Testis (tissue), 5 donors: Measurements from ENCODE around the gene OR10G7. TPM values are rescaled to one million over a fixed set of nuclear protein-coding genes. Genes with fewer than 3 reads are reported as not detected.

ENCODE experiments used
- DNase-seq: peaks from one replicate; pipeline ENCODE4 v3.0.0-alpha.2; 2019
- H3K27ac ChIP-seq, 2 donors: fragments of 200-600 bp; sonication (generic); one replicate each; pipeline ENCODE4 v1.5.1; 2019
- H3K27me3 ChIP-seq: fragments of 200-600 bp; sonication (generic); one replicate; pipeline ENCODE4 v1.5.1; 2019
- H3K36me3 ChIP-seq: fragments of 200-600 bp; sonication (generic); one replicate; pipeline ENCODE4 v1.5.1; 2017; ENCODE audit warnings: low read depth; ENCODE audit errors: missing control alignments
- H3K4me1 ChIP-seq: fragments of 200-600 bp; sonication (generic); one replicate; pipeline ENCODE4 v1.5.1; 2019
- H3K4me3 ChIP-seq, 2 donors: fragments of 200-600 bp; sonication (generic); one replicate each; pipeline ENCODE4 v1.5.1; 2017 to 2019
- H3K9me3 ChIP-seq: fragments of 200-600 bp; sonication (generic); one replicate; pipeline ENCODE4 v1.5.1; 2017
- POLR2A ChIP-seq: fragments of 450-650 bp; IDR thresholded peaks from one replicate; pipeline ENCODE4 v1.6.1; 2017; ENCODE audit warnings: antibody characterized with exemption, mild to moderate bottlenecking, moderate library complexity
- WGBS, 2 donors: methylation state at CpG; one replicate each; pipeline ENCODE4 v1.1.5; 2018; 5-methylcytosine and 5-hydroxymethylcytosine counted together
- intact Hi-C: fragments of 100-400 bp; cut with DNase I; formaldehyde crosslinking; loops from one replicate; pipeline ENCODE4 v1.15.1; 2023; ENCODE audit warnings: low total_unique reads
- long read RNA-seq, 2 donors: transcript quantifications; one replicate each; lab custom pipeline, GENCODE V29; 2026
- polyA plus RNA-seq: library from polyadenylated mRNA; stranded (reverse); fragments of 350-450 nt; fragmentation: Illumina TruSeq; extraction: RNeasy Lipid Tissue Mini Kit (QIAGEN cat#74804); gene quantifications from one replicate; pipeline ENCODE4 v1.2.3, GENCODE V29; 2014; ENCODE audit warnings: low read depth, low replicate concordance; ENCODE audit not compliant: insufficient read depth
- total RNA-seq, 2 donors: library from RNA; depleted of rRNA; stranded (reverse); fragments of >200 nt; gene quantifications; one replicate each; pipeline ENCODE4 v1.2.3, GENCODE V29; 2016
- TF ChIP-seq, protein P1 (sequence below), 3 experiments: fragments of 450-650 bp in 2 of 3; fragments of 200-600 bp in 1 of 3; sonication (generic) in 1 of 3; IDR thresholded peaks; one replicate each; pipeline ENCODE4 v1.5.1; 2016 to 2019; ENCODE audit warnings: antibody characterized with exemption in 3 of 3, mild to moderate bottlenecking in 2 of 3, moderate library complexity in 1 of 3

Gene OR10G7, protein sequence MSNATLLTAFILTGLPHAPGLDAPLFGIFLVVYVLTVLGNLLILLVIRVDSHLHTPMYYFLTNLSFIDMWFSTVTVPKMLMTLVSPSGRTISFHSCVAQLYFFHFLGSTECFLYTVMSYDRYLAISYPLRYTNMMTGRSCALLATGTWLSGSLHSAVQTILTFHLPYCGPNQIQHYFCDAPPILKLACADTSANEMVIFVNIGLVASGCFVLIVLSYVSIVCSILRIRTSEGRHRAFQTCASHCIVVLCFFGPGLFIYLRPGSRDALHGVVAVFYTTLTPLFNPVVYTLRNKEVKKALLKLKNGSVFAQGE
- total RNA-seq (not detected), polyA plus RNA-seq (not detected)
- long read RNA-seq, donor 1 = 0 reads
- long read RNA-seq, donor 2 = 0 reads

DNA sequence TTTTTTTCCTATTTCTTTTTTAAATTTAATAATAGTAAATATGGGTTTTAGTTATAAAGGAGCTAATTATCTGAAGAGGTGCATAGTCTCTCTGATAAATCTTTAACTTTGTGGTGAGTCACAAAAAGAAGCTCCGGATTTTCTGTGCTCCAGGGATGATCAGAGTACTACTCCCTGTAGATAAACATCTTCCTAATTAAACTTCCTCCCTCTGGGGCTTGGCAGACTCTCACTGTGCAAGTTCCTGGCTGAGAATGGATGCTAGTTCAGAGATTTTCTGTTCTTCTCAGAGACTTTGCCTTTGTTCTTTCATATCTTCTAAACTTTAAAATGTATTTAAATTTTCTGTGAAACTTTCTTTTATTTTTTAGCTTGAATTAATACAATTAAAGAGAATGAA, at the start of gene OR10G7:
TSS of gene OR10G7 (minus strand) at position 72 of the 400 bp plus-strand sequence. CDS start 2,324 bp downstream, outside the sequence.
- no peaks in the 10 kb centered on the region for H3K27me3 ChIP-seq
- H3K9me3 ChIP-seq = no peaks in the 10 kb centered on the region
- H3K4me3 ChIP-seq = no peak within 1 kb of the TSS
- TF ChIP-seq POLR2A = no peak
- TF ChIP-seq, protein P1, sequence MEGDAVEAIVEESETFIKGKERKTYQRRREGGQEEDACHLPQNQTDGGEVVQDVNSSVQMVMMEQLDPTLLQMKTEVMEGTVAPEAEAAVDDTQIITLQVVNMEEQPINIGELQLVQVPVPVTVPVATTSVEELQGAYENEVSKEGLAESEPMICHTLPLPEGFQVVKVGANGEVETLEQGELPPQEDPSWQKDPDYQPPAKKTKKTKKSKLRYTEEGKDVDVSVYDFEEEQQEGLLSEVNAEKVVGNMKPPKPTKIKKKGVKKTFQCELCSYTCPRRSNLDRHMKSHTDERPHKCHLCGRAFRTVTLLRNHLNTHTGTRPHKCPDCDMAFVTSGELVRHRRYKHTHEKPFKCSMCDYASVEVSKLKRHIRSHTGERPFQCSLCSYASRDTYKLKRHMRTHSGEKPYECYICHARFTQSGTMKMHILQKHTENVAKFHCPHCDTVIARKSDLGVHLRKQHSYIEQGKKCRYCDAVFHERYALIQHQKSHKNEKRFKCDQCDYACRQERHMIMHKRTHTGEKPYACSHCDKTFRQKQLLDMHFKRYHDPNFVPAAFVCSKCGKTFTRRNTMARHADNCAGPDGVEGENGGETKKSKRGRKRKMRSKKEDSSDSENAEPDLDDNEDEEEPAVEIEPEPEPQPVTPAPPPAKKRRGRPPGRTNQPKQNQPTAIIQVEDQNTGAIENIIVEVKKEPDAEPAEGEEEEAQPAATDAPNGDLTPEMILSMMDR (IDR thresholded peaks at IDR 0.05) = no peak
- H3K36me3 ChIP-seq = no peaks in the 10 kb centered on the region
- no peaks in the 10 kb centered on the region for H3K4me1 ChIP-seq
- H3K27ac ChIP-seq = no peak within 1 kb of the TSS
- 5 to 10% methylated on average over 1 of the region's 1 CpG for WGBS, 2 donors
- no peak for DNase-seq
- intact Hi-C loops = no loop called here

DNA sequence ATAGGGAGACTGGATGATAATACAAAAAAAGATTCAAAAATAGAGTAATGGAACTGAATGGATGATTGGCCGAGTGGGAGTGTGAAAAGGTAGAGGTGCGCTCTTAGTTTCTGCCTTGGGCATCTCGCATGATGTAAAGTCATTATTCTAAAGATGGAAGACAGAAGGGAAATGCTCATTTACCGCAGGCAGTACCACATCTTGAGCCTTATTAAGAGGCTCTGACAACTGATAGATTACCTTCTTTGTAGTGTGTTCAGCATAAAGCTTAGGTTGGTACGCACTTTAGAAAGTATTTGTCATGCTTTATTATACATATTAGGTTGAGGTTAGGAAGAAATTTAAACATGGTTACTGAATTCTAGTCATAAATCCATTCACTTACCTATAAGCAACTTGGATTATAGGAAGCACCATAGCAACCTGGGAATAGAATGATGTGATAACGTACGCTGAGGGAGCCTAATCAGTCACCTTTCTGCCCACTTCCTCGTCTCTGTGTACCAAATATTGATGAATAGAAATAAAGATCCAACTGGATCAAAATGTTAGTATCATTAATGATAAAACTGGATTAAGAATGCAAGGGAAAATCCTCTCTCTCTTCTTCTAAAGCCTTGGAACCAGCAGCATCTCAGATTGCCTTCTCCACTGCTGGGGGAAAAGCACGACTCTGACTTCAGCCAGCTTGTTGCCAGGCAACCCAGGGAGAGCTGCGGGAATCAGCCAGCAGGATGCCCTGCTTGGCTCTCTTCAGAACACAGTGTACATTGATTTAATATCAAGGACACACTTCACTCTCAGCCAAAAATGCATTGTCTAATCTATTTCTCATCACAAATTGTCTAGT, 45.1 kb upstream of the OR10G7 start:
- no peak for TF ChIP-seq POLR2A
- TF ChIP-seq, protein P1 (IDR thresholded peaks at IDR 0.05) = no peak
- no peak overlapping the region for H3K27ac ChIP-seq
- H3K4me1 ChIP-seq = no peaks in the 10 kb centered on the region
- H3K27me3 ChIP-seq = no peaks in the 10 kb centered on the region
- H3K9me3 ChIP-seq = no peaks in the 10 kb centered on the region
- no peak overlapping the region for H3K4me3 ChIP-seq
- whole genome bisulfite sequencing, 2 donors = 47 to 48% methylated on average over 10 of the region's 10 CpGs
- no peaks in the 10 kb centered on the region for H3K36me3 ChIP-seq
- DNase-seq = peak; percentile 60
- intact Hi-C loops = no loop called here

DNA sequence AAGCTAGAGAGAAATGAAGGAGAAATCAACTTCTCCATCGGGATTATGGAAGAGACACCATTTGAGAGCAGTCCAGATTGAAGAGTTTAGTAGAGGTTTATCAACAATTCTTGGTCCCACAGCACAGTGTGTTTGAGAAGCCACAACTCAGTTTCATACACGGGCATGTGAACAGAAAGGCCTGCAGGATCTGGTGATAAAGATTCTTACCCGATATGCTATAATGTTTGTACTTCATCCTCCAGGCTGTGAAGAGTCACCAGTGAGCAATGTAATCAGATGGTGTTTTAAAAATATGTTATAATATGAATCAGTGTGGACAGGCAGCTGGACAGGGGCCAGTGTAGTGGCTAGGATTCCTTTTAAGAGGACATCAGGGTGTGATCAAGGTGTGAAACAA, 44.5 kb upstream of the OR10G7 start:
- no peak overlapping the region for H3K27ac ChIP-seq
- WGBS, 2 donors = 72 to 86% methylated on average over 3 of the region's 3 CpGs
- intact Hi-C loops = no loop called here
- no peak for TF ChIP-seq POLR2A
- TF ChIP-seq, protein P1 (IDR thresholded peaks at IDR 0.05) = no peak
- H3K4me1 ChIP-seq = no peaks in the 10 kb centered on the region
- H3K4me3 ChIP-seq = no peak overlapping the region
- H3K27me3 ChIP-seq = no peaks in the 10 kb centered on the region
- DNase-seq = no peak
- no peaks in the 10 kb centered on the region for H3K36me3 ChIP-seq
- H3K9me3 ChIP-seq = no peaks in the 10 kb centered on the region

DNA sequence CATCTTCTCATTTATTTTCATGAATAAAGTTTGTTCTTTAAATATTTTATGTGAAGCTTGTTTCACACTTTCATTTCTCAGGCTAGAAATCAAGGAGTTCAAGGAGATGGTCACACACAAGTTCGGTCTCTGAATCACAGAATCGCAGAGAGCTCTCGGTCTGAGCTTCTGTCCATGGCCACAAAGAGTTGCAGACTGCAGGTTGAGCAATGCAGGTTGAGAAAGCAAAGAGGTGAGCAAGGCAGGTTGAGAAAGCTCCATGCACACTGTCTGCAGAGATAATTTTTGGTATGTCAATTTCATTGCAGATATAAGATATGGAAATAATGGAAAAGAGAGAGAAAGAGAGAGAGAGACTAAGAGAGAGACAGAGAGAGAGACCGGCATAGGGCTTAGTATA, 41.2 kb upstream of the OR10G7 start:
- Histone ChIP-seq H3K4me3 (no peak overlapping the region), H3K36me3 (no peaks in the 10 kb centered on the region), H3K27me3 (no peaks in the 10 kb centered on the region), H3K27ac (no peak overlapping the region), H3K4me1 (no peaks in the 10 kb centered on the region), H3K9me3 (no peaks in the 10 kb centered on the region)
- 83 to 95% methylated on average over 4 of the region's 4 CpGs for WGBS, 2 donors
- TF ChIP-seq, protein P1 (IDR thresholded peaks at IDR 0.05) = no peak
- TF ChIP-seq POLR2A = no peak
- intact Hi-C loops = no loop called here
- no peak for DNase-seq
